GM19397 (cell line): Measurements from ENCODE around the gene AGK.
"Not testable (repeated sequence)": the region's sequence is repeated elsewhere in the genome, so short reads cannot be mapped to it uniquely, and the experiment has no call there.

ENCODE experiments used
- ATAC-seq: cut with Tn5 transposase; IDR thresholded peaks from one replicate; pipeline ENCODE4 v1.9.1; 2021; ENCODE audit warnings: mild to moderate bottlenecking, moderate library complexity; ENCODE audit not compliant: unreplicated experiment

The AGK gene

DNA sequence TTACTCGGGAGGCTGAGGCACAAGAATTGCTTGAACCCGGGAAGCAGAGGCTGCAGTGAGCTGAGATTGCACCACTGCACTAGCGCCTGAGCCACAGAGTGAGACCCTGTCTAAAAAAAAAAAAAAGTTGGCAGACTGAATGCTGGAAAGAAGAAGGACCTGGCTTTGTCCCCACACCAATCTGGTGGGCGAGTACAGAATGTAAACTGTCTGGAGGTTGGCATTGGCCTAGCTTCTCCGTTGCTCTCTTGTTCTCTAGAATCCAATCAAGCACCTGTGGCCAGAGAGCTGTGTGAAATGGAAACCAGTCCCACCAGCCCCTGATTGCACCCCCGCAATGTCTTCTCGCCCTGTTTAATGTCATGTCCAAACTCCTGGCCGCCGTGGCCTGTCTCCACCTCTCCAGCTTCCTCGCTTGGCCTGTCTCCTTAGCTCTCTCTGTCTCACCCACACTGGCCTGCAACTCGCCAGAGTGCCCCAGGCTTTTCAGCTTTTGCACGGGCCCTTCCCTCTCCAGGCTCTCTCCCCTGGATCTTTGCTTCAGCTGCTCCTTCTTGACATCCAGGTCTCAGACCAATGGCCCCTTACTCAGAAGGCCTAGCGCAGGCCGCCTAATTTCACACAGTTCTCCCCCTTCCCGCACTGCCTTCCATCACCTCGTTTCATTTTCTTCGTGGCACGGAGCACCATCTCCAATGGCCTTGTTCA lies 670 bp upstream of the AGK start:
- peak; percentile 7 for ATAC-seq

DNA sequence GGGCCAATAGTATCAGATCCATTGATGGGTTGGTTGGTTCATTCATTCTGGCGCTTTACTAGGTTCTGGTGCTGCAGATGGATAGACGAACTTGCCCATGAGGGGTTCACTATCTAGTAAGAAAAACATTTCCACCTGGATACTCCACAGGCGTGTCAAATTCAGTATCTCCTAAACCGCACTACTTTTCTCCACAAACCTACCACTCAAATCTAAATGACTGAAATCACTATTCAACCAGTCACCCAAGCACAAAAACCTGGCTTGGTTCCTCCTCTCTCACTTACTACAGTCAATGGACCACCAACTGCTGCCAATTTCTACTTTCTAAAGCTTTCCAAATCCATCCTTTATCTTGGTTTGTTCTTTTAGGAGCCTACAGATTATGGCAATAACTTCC lies 572 bp downstream of the AGK start:
- peak; percentile 6 for ATAC-seq

DNA sequence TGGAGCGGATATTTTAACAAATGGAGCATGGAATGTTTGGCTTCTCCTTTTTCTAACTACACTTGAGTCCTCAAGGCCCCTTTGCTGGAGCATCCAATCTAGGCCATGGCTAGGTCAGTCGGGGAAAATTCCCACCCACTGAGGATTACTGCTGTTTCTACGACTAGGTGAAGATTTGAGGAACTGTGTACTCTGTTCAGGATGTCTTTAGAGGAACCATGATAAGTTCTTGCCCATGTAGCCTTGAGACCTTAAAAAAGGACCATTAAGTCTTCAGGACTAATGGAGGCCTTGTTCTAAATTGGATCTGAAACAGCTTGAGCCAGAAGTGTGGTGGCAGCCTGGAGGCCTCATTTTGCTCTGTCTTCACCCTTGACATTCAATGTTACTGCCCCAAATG lies 6.2 kb downstream of the AGK start:
- ATAC-seq, result no peak

DNA sequence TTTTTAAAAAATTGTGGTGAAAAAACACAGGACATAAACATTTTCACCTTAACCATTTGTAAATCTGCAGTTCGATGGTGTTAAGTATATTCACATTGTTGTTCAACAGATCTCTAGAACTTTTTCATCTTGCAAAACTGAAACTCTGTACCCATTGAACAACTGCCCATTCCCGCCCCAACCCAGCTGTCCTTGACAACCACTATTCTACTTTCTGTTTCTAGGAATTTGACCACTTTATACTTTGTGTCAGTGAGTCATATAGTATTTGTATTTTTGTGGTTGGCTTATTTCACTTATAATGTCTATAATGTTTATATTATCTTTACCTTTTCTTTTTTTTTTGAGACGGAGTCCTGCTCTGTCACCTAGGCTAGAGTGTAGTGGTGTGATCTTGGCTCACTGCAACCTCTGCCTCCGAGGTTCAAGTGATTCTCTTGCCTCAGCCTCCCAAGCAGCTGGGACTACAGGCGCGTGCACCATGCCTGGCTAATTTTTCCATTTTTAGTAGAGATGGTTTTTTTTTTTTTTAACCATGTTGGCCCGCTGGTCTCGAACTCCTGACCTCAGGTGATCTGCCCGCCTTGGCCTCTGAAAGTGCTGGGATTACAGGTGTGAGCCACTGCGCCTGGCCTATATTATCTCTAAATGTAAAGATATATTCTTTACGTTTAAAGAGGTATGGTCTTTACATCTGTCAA lies 6.8 kb downstream of the AGK start:
- ATAC-seq, result not testable (repeated sequence)

DNA sequence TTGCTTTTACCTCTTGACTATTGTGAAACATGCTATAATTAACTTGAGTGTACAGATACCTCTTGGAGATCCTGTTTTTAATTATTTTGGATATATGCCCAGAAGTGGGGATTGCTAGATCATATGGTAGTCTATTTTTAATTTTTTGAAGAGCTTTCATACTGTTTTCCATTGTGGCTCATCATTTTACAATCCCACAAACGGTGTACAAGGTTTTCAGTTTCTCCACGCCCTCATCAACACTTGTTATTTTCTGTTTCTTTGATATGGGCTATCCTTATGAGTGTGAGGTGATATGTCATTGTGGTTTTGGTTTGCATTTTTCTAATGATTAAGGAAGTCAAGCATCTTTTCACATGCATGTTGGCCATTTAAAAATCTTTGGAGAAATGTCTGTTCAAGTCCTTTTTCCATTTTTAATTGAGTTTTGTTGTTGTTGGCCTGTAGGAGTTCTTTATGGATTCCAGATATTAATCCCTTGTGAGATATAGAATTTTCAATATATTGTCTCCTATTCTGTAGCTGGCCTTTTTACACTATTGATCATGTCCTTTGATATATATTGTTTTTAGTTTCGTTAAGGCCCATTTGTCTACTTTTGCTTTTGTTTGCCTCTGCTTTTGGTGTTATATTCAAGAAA lies 7.5 kb downstream of the AGK start:
- ATAC-seq, result no peak

DNA sequence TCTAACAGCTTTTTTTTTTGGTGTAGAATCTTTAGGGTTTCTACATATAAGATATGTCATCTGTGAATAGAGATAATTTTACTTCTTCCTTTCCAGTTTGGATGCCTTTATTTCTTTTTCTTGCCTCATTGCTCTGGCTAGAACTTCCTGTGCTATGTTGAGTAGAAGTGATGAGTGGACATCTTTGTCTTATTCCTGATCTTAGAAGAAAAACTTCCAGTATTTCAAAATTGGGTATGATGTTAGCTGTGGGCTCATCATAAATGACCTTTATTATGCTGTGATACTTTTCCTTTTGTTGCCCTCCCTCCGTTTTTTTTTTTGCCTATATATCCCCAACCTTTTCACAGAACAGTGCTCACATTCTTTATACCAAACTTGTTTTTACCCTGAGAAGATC lies 8.8 kb downstream of the AGK start:
- no peak for ATAC-seq

DNA sequence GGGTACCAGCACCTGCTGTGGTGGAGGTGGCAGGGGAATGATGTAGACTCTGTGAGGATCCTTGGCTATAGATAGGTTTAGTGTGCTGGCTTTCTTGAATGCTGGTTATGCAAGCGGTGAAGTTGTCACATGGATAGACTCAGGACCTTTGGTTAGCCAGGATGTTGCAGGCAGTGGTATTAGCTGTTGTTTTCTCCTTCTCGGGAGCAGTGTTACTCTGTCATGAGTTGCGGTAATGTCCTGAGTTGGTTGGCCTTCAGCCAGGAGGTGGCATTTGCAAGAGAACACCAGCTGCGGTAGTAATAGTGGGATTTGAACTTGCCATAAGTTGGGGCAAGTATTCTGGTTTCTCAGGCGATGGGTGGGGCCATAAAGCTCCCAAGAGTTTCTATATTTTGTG lies 10.8 kb downstream of the AGK start:
- ATAC-seq, result no peak

DNA sequence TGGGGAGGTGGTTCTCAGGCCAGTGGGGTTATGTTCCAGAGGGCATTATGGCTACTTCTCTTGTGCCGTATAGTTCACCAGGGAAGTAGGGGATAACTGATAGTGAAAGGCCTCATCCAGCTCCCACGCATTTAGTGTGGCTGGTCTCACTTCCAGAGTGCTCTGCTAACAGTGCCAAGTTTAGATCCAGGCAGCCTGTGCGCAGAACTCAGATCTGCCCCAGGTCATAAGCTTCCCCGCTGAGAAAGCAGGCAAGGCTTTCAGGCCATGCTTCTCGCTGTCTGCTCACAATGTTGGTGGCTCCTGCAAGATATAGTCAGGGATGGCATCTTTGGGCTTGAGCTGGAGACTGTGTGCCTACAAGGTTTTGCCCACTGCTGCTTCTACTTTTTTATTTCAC lies 11.3 kb downstream of the AGK start:
- ATAC-seq, result no peak

DNA sequence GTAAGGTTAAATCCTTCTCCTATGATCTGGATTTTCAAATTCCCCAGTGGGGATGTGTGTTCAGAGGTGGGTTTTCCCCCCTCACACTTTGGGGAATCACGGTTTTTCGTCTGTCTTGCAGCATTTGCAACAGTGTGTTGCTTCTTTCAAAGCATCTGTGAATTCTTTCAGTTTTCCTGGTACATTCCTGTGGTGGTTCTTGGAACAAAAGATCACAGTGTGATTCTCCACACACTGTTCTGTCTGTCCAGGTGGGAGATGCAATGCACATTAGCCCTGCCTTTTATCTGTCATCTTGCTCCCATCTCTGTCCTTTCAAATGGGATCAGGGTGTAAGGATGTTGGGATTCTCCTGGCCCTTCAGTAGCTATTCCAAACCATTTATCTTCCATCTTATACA lies 11.8 kb downstream of the AGK start:
- no peak for ATAC-seq

DNA sequence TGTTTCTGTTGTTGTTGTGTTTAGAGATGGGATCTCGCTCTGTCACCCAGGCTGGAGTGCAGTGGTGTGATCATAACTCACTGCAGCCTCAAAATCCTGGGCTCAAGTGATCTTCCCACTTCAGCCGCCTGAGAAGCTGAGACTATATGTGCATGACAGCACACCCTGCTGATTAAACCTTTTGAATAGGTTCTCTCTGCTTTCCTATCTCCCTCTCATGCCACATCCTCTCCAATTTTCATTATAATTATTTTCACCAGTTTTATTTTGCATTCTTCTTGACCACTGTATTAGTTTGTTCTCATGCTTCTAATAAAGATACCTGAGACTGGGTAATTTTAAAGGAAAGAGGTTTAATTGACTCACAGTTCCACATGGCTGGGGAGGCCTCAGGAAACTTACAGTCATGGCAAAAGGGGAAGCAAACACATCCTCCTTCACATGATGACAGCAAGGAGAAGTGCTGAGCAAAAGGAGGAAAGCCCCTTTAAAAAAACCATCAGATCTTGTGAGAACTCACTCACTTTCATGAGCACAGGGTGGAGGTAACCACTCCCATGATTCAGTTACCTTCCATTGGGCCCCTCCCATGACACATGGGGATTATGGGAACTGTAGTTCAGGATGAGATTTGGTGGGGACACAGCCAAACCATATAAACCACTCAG lies 12.9 kb downstream of the AGK start:
- peak; percentile 57 for ATAC-seq

DNA sequence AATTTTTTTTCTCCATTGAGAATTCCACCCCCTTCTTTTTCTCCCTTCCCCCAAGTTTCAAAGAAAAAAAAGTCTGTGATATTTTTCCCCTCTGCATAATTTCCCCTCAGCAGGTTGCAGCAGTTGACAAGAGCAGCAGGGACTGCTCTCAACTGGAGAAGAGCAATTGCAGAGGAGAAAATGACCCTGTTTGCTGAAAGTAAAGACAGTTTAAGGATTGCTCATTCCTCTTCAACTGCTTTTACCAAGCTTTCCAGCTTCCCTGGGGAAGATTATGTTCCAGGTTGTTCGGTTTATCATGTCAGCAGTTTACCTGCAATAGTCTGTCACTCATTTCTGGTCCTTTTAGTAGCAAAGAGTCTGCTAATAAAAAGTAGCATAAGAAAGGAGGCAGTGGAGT lies 16.2 kb downstream of the AGK start:
- ATAC-seq, result no peak

DNA sequence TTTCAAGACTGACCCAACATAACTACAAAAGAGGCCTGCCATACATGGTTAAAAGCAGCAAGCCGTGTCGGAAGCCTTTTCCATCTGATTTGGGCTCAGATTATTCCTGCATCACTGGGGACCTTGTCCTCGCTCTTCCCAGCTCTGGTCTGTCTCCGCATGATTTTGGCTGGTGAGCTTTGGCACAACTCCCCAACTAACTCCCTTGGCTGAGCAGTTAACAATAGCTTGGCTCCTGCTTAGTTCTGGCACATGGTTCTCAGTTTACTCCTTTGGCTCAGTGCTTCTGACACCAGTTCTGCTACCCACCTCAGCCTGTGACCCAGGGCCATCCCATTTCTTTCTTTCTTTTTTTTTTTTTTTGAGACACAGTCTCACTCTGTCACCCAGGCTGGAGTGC lies 17.0 kb downstream of the AGK start:
- no peak for ATAC-seq

DNA sequence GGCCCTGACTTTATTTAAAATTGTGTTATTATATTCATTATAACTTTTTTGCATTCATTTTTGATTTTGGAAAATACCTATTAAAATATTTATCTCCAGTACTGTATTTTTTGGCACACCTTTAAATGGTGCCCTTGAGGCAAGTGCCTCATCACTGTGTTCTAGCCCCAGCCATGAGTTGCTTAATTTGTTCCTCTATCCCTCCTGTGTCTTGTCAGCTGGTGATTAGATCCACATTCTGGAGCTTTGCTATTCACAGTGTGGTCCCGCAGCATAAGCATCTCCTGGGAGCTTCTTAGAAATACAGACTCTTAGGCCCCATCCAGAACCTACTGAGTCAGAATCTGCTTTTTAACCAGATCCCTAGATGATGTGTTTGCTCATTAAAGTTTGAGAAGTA lies 19.8 kb downstream of the AGK start:
- no peak for ATAC-seq

DNA sequence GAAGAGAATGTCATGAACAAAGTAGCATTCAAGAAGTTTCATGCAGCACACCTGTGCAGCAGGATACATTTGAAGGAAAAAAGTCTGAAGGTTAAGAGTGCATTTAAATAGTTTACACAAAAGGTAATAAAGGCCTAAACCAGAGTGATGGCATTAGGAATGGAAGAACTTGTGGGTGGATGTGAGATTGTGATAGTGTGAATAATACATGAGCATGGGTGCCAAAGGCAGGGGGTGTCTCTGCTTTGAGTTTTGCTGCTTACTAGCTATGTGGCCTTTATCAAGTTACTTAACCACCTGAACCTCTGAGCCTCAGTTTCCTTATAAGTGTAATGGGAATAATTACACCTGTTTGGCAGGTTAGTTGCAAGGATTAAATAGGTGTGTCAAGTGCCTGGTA lies 21.0 kb downstream of the AGK start:
- ATAC-seq, result no peak

DNA sequence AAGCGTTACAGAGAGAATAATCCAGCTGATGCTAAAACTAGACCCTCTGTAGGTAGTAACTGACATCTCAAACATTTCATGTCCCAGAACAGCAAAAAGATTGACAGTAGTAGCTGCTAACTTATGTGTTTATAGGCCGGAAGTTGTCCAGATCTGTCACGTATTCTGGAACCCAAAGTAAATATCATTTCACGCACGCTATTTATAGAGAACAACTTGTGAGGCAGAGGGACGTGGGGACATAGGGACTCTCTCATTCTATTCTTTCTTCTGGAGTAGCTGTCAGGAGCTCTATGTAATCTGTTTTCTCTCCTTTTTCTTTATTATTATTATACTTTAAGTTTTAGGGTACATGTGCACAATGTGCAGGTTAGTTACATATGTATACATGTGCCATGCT lies 22.3 kb downstream of the AGK start:
- ATAC-seq, result no peak

DNA sequence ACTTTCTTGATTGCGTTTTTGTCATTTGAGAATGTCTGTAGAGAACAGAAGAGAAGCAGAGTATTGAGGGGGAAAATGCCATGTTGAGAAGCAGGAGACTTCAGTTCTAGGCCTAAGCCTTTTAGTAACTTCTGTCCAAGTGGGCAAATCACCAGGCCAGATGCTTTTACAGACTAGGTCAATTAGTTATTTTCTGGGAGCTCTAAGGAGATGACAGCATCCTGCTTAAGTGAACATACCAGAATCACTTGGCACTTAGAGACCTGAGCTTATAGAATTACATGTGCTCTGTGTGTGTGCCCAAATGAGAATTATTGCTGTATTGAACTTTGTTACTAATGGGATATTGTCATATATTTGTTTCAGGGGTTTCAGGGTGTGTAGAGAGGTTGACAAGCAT lies 24.0 kb downstream of the AGK start:
- ATAC-seq, result no peak

DNA sequence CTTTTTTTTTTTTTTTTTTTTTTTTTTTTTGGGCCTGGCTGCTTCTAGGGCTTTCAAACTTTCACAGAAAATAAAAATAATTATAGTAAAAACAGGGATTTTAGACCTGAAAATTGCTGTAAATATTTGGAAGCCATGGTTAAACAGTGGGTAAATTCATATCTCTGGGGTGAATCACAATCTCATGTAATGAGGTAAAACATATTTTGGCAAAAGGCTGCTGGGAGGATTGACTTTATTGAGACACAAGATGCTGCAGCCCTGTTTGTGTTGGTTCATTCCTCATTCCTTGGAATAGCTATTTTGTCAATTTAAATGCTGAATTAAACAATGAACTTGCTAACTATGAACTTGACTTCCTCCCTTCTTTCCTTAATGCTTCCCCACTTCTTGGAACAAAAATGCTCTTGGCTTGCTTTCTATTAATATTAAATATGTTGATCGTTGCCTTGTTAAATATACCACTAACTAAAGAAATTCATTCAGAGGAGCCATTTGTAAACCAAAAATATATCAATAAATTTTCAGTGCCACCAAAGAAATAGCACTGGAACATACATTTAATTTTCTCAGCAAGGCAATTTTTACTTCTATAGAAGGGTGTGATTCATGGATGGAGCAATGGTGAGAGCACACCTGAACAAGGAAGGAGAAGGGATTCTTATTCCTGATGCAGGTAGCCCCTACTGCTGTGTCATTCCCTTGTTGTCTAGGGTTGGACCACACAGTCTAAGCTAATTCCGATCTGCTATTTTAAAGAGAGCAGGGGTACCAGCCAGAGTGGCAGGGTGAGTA lies 24.6 kb downstream of the AGK start:
- ATAC-seq, result no peak

DNA sequence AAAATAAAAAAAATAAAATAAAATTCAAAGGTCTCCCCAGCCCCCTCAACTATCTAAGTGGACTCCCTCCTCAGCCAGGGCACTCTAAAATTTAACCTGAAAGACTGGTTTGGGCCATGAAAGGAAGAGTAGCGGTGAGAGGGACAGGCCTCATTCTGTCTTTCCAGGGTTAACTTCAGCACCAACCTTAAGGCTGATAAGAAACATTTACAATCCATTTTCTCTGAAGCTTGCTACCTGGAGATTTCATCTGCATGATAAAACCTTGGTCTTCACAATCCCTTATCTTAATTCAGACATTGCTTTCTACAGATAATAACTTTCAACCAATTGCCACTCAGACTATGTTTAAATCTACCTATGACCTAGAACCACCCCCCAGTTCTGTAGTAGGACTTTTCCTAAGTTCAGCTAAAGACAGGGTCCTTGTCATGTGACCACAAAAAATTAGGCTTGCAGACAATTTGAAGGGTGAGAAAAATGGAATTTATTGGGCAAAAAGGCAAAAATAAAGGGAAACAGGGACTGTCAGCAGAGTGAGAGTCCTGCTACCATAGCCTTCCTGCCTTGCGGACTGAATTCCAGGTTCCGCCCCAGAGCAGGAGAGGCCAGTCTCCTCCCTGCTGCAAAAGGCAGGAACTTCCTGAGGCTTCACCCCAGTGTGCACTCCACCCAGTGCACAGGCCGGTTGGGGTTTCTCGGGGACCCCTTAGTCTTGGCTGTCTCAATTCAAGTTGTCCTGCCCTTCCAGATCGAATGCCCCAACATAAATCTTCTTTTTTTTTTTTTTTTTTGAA lies 26.0 kb downstream of the AGK start:
- no peak for ATAC-seq

DNA sequence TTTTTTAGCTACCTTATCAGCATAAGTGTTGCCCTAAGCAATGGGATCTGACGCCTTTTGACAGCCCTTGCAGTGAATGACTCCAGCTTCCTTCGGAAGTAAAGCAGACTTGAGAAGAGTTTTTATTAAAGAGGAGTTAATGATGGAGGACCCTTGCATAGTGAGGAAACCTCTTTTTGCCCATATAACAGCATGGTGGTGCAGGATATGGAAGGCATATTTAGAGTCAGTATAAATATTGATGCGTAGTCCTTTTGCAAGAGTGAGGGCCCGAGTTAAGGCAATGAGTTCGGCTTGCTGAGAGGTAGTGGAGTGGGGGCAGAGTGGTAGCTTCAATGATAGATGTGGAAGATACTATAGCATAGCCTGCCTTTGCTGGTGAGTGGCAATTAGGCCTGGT lies 28.7 kb downstream of the AGK start:
- ATAC-seq, result not testable (repeated sequence)

DNA sequence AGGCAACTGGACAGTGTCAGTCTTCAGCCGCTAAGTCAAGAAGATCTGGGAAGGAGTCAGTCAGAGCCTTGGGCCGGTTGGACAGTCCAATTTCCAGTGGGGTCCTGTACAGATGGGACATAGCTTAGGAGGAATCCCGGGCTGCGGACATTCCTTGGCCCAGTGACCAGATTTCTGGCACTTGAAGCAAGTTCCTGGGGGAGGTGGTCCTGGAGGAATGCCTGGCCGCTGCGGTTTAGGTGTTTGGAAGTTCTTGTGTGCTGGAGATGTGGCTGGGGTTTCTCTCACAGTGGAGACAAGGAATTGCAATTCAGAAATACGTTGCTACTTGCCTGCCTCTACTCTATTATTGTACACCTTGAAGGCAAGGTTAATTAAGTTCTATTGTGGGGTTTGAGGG lies 30.9 kb downstream of the AGK start:
- not testable (repeated sequence) for ATAC-seq
